IMR-90 (cell line): ENCODE data around the gene L3MBTL4. TPM values are rescaled to one million over a fixed set of nuclear protein-coding genes. Genes with fewer than 3 reads are reported as not detected.

Experiments
- ATAC-seq: fragments of 200-7000 bp; cut with Tn5 transposase; 2 replicates; pipeline ENCODE4 v1.9.1; 2020; ENCODE audit warnings: low read depth, mild to moderate bottlenecking, moderate library complexity
- BruUV-seq: library from RNA; stranded (reverse); fragments of 400-500 nt; replicated peaks from 2 replicates; lab custom pipeline; 2021; lab: Mats Ljungman, UMichigan
- CTCF ChIA-PET: fragments of 300-600 bp; formaldehyde crosslinking; extraction: SDS; loops from one replicate; lab custom pipeline; 2021; ENCODE audit warnings: antibody characterized with exemption; lab: Yijun Ruan, JAX
- POLR2A ChIA-PET: fragments of 300-600 bp; sonication (Branson Sonifier 250); formaldehyde crosslinking; loops from one replicate; lab custom pipeline; 2022; ENCODE audit warnings: antibody characterized with exemption; ENCODE audit not compliant: unreplicated experiment; lab: Charles Lee
- DNase-seq: peaks from one replicate; pipeline ENCODE4 v3.0.0; 2013
- H2AFZ ChIP-seq: replicated peaks from 2 replicates; pipeline ENCODE3; 2013; ENCODE audit warnings: low read length, mild to moderate bottlenecking; ENCODE audit not compliant: poor library complexity
- H2AK5ac ChIP-seq: 2 replicates; pipeline ENCODE4 v1.6.1; 2013; ENCODE audit warnings: low read depth, low read length, inconsistent platforms
- H2AK9ac ChIP-seq: replicated peaks from 2 replicates; pipeline ENCODE3; 2013; ENCODE audit warnings: mild to moderate bottlenecking, low read depth, low read length, moderate library complexity; ENCODE audit not compliant: poor library complexity
- H2BK120ac ChIP-seq: 2 replicates; pipeline ENCODE4 v1.6.1; 2013; ENCODE audit warnings: low read depth, low read length, inconsistent platforms
- H2BK15ac ChIP-seq: 3 replicates; pipeline ENCODE4 v1.6.1; 2013; ENCODE audit warnings: low read depth, low read length, inconsistent platforms
- H2BK20ac ChIP-seq: 2 replicates; pipeline ENCODE4 v1.6.1; 2013; ENCODE audit warnings: low read depth, mild to moderate bottlenecking, inconsistent platforms, low read length, moderate library complexity
- H2BK5ac ChIP-seq: 2 replicates; pipeline ENCODE4 v1.6.1; 2013; ENCODE audit warnings: mild to moderate bottlenecking, low read depth, low read length, inconsistent platforms; ENCODE audit not compliant: poor library complexity, severe bottlenecking
- H3K14ac ChIP-seq: replicated peaks from 2 replicates; pipeline ENCODE4 v1.6.1; 2013; ENCODE audit warnings: low read depth, low read length, inconsistent platforms
- H3K18ac ChIP-seq: 2 replicates; pipeline ENCODE4 v1.6.1; 2013; ENCODE audit warnings: low read depth, low read length, control low read depth
- H3K23ac ChIP-seq: 2 replicates; pipeline ENCODE4 v1.6.1; 2013; ENCODE audit warnings: low read depth, low read length, inconsistent platforms
- H3K27ac ChIP-seq: 2 replicates; pipeline ENCODE4 v1.5.1; 2013; ENCODE audit warnings: mild to moderate bottlenecking, control low read depth, low read length; ENCODE audit not compliant: insufficient read depth
- H3K27me3 ChIP-seq: 2 replicates; pipeline ENCODE4 v1.6.1; 2013; ENCODE audit warnings: low read length; ENCODE audit not compliant: control insufficient read depth, insufficient read depth
- H3K36me3 ChIP-seq: 2 replicates; pipeline ENCODE4 v1.6.1; 2013; ENCODE audit warnings: low read length, mixed read lengths; ENCODE audit not compliant: control insufficient read depth, insufficient read depth
- H3K4ac ChIP-seq: 2 replicates; pipeline ENCODE4 v1.6.1; 2013; ENCODE audit warnings: low read depth, low read length, inconsistent platforms
- H3K4me1 ChIP-seq: 2 replicates; pipeline ENCODE4 v1.6.1; 2013; ENCODE audit warnings: low read length, mixed read lengths; ENCODE audit not compliant: control insufficient read depth, insufficient read depth
- H3K4me2 ChIP-seq: 2 replicates; pipeline ENCODE4 v1.6.1; 2013; ENCODE audit warnings: low read depth, mild to moderate bottlenecking, control low read depth, low read length, moderate library complexity
- H3K4me3 ChIP-seq: 2 replicates; pipeline ENCODE4 v1.5.1; 2013; ENCODE audit warnings: low read depth, mild to moderate bottlenecking, control low read depth, low read length, moderate library complexity; ENCODE audit not compliant: insufficient read depth
- H3K56ac ChIP-seq: 2 replicates; pipeline ENCODE4 v1.6.1; 2013; ENCODE audit warnings: low read length, inconsistent platforms; ENCODE audit not compliant: insufficient read depth; ENCODE audit errors: extremely low read depth
- H3K79me1 ChIP-seq, 2 experiments: 2 replicates each; pipeline ENCODE4 v1.6.1; 2013; ENCODE audit warnings: low read length in 2 of 2, inconsistent platforms in 1 of 2, low read depth in 1 of 2
- H3K9ac ChIP-seq: 2 replicates; pipeline ENCODE4 v1.6.1; 2013; ENCODE audit warnings: low read depth, low read length, control low read depth
- H3K9me1 ChIP-seq: 2 replicates; pipeline ENCODE4 v1.6.1; 2013; ENCODE audit warnings: low read length, inconsistent platforms; ENCODE audit not compliant: insufficient read depth
- H3K9me3 ChIP-seq: 2 replicates; pipeline ENCODE4 v1.6.1; 2013; ENCODE audit warnings: low read length; ENCODE audit not compliant: control insufficient read depth, insufficient read depth
- H4K20me1 ChIP-seq: 2 replicates; pipeline ENCODE4 v1.6.1; 2013; ENCODE audit warnings: low read length, inconsistent platforms; ENCODE audit not compliant: insufficient read depth
- H4K5ac ChIP-seq: 2 replicates; pipeline ENCODE4 v1.6.1; 2013; ENCODE audit warnings: mild to moderate bottlenecking, low read depth, low read length, control low read depth
- H4K8ac ChIP-seq, 2 experiments: 2 replicates each; pipeline ENCODE4 v1.6.1; 2013; ENCODE audit warnings: low read depth in 2 of 2, low read length in 2 of 2, control low read depth in 1 of 2, inconsistent platforms in 1 of 2
- H4K91ac ChIP-seq: 2 replicates; pipeline ENCODE4 v1.6.1; 2013; ENCODE audit warnings: low read depth, low read length, inconsistent platforms; ENCODE audit not compliant: insufficient read depth
- BHLHE40 ChIP-seq: fragments of 150-350 bp; IDR thresholded peaks from 2 replicates; pipeline ENCODE4 v1.6.1; 2016; ENCODE audit warnings: mild to moderate bottlenecking, low read depth, low read length
- MAFK ChIP-seq: IDR thresholded peaks from 2 replicates; pipeline ENCODE4 v1.6.1; 2012; ENCODE audit warnings: low read depth, low read length, improper control_type of control experiment
- WGBS, 2 experiments: methylation state at CpG; one replicate each; pipeline versions ENCODE4 v1.1.5 to v1.1.7; 2013; ENCODE audit warnings: missing lambda C conversion rate in 2 of 2; ENCODE audit not compliant: insufficient read length in 1 of 2; ENCODE audit errors: extremely low coverage in 2 of 2; 5-methylcytosine and 5-hydroxymethylcytosine counted together
- dilution Hi-C: fragments of 300-500 bp; cut with HindIII; formaldehyde crosslinking; loops from one replicate; pipeline ENCODE4 v1.14.3; 2018; ENCODE audit warnings: low sequenced_read_pairs; ENCODE audit not compliant: unreplicated experiment
- in situ Hi-C: fragments of 300-500 bp; cut with MboI; formaldehyde crosslinking; loops from 3 replicates; pipeline ENCODE4 v1.14.3; 2019; ENCODE audit warnings: low sequenced_read_pairs, inconsistent platforms, mixed read lengths
- intact Hi-C: fragments of 100-400 bp; cut with micrococcal nuclease; formaldehyde crosslinking; loops from 2 replicates; pipeline ENCODE4 v1.10.0; 2022
- polyA plus RNA-seq, 3 experiments: library from polyadenylated mRNA; depleted of rRNA; stranded (reverse); fragments of >200 nt; gene quantifications; 2 replicates each; pipeline ENCODE4 v1.2.3, GENCODE V29; 2012; ENCODE audit warnings: low replicate concordance in 1 of 3
- total RNA-seq: library from RNA; depleted of rRNA; stranded (reverse); fragments of >200 nt; gene quantifications from 2 replicates; pipeline ENCODE4 v1.2.3, GENCODE V29; 2012

Gene L3MBTL4
- total and polyA plus RNA-seq, 2 of the 4 experiments (the other 2 are of a cell fraction) = under 0.01 to 0.02 TPM

DNA sequence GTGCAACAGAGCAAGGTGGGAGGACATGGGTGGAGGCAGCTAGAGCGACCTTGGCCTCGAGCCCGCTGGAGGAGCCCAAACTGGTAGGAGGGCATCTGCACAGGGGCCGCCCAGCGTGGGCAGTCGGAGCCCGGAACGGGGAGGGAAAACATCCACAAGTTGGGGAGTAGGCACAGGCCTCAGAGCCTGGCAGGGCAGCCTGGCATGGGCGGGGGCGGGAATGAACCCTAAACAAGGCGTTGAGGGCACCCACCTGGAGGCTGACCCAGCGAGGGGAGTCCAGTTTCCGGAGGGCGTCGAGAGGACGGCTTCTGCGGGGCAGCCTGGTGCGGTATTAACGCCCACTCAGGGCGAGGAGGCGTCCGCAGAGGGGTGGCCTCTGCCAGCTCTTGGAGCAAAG is 129.9 kb downstream of the L3MBTL4 start:
- H4K8ac ChIP-seq = no peak overlapping the region
- no peak overlapping the region for H4K5ac ChIP-seq
- intact Hi-C loops = no loop called here
- H3K4me2 ChIP-seq = no peak overlapping the region
- in situ Hi-C loops = no loop called here
- H2AFZ ChIP-seq = no peak overlapping the region
- no peak overlapping the region for H3K4me3 ChIP-seq
- dilution Hi-C loops = no loop called here
- POLR2A ChIA-PET = no interaction called here
- no peaks in the 10 kb centered on the region for H3K4me1 ChIP-seq
- no peak overlapping the region for H3K14ac ChIP-seq
- H2AK9ac ChIP-seq = no peak overlapping the region
- BruUV-seq = no TSS peak
- H2BK20ac ChIP-seq = no peak overlapping the region
- H3K9ac ChIP-seq = no peak overlapping the region
- TF ChIP-seq MAFK (no peak), BHLHE40 (no peak)
- no peak overlapping the region for H4K91ac ChIP-seq
- H3K23ac ChIP-seq = no peak overlapping the region
- no peak overlapping the region for H3K56ac ChIP-seq
- no peaks in the 10 kb centered on the region for H3K9me3 ChIP-seq
- no peaks in the 10 kb centered on the region for H3K9me1 ChIP-seq
- H3K4ac ChIP-seq = no peak overlapping the region
- H4K20me1 ChIP-seq = no peaks in the 10 kb centered on the region
- ATAC-seq = no peak
- no peak overlapping the region for H3K27ac ChIP-seq
- no peaks in the 10 kb centered on the region; the same call in 1 of the 2 replicates for H3K27me3 ChIP-seq
- DNase-seq = no peak
- WGBS, 2 experiments = 86% methylated on average over 19 of the region's 22 CpGs; no CpG with 5 or more reads in 1 of the 2 experiments
- H3K36me3 ChIP-seq = no peaks in the 10 kb centered on the region
- H3K18ac ChIP-seq = no peak overlapping the region
- H2BK15ac ChIP-seq = no peak overlapping the region
- H3K79me1 ChIP-seq = no peaks in the 10 kb centered on the region
- CTCF ChIA-PET = no interaction called here
- H2BK120ac ChIP-seq = no peak overlapping the region
- no peak overlapping the region for H2BK5ac ChIP-seq
- H2AK5ac ChIP-seq = no peak overlapping the region
